ENCODE results near the gene DOCK1. TPM values are rescaled to one million over a fixed set of nuclear protein-coding genes. Genes with fewer than 3 reads are reported as not detected.
A peak's percentile ranks its signal among the peaks of the same experiment; 100 is the strongest.
"Not testable (repeated sequence)": the region's sequence is repeated elsewhere in the genome, so short reads cannot be mapped to it uniquely, and the experiment has no call there.

Gene DOCK1
- total RNA-seq = 31.2 TPM
- long read RNA-seq, partial matches to known transcripts = 10 of 38 reads
- long read RNA-seq, other reads (novel, unspliced or antisense) = 27 of 38 reads

- peak; percentile 81 for DNase-seq (ENCODE audit: low spot score)
- intact Hi-C loops (cut with DNase I) = no loop called here
Measured at GRCh38 chr10:126904818-126905701, at the start of gene DOCK1. TSS of gene DOCK1 (plus strand) at chr10:126905428. CDS start at chr10:126905518, 90 bp downstream.

DNA sequence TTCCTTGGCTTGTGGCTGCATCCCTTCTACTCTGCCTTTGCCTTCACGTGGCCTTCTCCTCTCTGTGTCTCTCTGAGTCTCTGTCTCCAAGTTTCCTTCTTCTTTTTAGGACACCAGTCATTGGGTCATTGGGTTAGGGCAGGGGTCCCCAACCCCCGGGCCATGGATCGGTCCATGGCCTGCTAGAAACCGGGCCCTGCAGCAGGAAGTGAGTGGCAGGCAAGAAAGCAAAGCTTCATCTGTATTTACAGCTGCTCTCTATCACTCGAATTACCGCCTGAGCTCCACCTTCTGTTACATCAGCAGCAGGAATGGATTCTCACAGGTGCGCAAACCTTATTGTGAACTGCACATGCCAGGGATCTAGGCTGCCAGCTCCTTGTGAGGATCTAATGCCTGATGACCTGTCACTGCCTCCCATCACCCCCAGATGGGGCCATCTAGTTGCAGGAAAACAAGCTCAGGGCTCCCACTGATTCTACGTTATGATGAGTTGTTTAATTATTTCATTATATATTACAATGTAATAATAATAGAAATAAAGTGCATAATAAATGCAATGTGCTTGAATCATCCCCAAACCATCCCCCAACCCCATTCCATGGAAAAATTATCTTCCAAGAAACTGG is 47.9 kb upstream of the DOCK1 start:
- no peak for DNase-seq (ENCODE audit: low spot score)
- intact Hi-C loops (cut with DNase I) = no loop called here

DNA sequence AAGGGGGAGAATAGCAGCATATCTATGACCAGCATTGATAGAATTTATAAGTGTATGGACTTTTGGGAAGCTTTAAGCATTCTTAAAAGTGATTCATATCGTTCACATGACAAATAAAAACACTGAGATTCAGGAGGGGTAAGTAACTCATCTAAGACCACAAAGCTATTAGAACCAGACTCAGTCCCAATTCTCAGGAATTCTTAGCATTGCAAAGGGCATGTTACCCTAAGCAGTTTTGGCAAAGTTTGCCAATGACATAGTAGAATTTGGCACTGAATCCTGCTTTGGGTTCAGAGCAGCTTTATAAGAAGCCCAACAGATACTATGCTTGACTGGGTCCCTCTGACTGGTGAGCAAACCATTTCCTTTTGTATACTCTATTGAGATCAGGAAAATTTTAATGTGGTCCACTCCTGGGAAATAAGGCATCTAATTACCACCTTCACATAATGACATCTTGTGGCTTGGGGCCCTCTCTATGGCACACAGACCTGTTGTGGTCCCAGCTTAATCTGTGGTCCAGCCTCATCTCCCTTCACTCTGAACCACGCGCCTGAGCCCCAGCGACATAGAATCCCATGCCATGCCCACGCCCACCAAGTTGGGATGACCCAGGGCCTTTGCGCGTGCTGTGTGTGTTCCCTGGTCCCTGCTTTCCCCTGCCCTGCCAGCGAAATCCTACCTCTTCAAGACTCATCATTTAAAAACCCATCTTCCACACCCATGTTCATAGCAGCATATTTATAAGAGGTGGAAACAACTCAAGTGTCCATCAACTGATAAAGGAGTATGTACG is 37.5 kb upstream of the DOCK1 start:
- intact Hi-C loops (cut with DNase I) = no loop called here
- DNase-seq (ENCODE audit: low spot score) = no peak

GRCh38 chr10:126868371-126868770 is 36.9 kb upstream of the DOCK1 start:
- no peak for DNase-seq (ENCODE audit: low spot score)
- intact Hi-C loops (cut with DNase I) = no loop called here

DNA sequence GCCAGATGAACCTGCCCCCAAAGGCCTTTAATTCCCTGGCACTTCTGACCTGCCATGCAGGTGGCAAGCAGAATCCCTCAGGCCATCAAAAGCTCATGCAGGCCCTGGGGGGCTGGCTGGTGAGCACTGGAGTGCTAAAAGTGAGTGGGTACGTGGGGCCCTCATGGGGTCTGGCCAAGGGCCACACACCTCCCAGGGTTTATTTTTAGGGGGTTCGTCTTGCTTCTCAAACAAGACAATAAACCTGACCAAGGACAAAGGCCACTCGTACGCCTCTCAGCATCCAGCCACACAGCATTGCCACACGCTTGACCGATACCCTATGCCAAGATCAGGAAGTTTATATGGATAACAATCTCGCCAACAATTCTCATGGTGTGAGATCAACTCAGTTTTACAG is 33.1 kb upstream of the DOCK1 start:
- intact Hi-C loops (cut with DNase I) = no loop called here
- DNase-seq (ENCODE audit: low spot score) = no peak

GRCh38 chr10:126872768-126873167 is 32.5 kb upstream of the DOCK1 start:
- no peak for DNase-seq (ENCODE audit: low spot score)
- intact Hi-C loops (cut with DNase I) = no loop called here

DNA sequence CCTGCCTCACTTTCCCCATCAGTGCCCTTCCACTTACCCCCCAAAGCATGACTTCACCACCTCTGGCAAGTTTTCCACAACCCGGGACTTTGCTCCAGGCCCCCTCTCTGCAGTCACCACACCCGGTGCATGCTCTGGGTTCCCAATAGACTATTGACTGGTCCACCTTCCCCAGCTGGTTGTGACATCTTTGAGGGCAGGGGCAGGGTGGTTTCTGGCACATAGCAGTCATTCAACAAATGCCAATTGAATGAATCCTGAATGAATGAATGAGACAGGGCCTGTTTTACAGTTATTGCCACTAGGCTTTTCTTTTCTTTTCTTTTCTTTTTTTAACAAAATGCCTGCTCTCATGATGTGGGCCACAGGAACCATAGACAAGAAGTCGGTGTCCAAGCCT is 28.8 kb upstream of the DOCK1 start:
- DNase-seq (ENCODE audit: low spot score) = no peak
- intact Hi-C loops (cut with DNase I) = no loop called here

DNA sequence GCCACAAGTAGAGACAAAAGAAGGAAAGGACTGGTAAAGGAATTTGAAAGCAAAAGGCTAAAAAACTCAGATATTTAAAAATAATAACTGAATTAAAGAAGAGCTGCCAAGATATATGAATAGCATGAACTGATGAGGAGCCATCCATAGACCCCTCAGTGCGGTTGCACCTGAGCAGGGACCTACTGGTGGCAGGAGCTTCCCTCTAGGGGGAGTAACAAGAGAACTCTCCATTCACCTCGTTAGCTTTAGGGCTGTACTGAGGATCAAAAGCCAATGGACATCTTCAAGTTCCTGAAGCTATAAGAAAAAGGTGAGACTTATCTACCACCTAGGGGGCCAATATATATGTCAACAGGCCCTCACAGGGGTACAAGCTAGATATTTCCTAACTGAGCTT is 27.8 kb upstream of the DOCK1 start:
- intact Hi-C loops (cut with DNase I) = no loop called here
- DNase-seq (ENCODE audit: low spot score) = no peak

GRCh38 chr10:126878594-126878993 is 26.6 kb upstream of the DOCK1 start:
- intact Hi-C loops (cut with DNase I) = no loop called here
- DNase-seq (ENCODE audit: low spot score) = no peak

- intact Hi-C loops (cut with DNase I) = no loop called here
- DNase-seq (ENCODE audit: low spot score) = no peak
Measured at GRCh38 chr10:126880926-126881325, 24.3 kb upstream of the DOCK1 start.

DNA sequence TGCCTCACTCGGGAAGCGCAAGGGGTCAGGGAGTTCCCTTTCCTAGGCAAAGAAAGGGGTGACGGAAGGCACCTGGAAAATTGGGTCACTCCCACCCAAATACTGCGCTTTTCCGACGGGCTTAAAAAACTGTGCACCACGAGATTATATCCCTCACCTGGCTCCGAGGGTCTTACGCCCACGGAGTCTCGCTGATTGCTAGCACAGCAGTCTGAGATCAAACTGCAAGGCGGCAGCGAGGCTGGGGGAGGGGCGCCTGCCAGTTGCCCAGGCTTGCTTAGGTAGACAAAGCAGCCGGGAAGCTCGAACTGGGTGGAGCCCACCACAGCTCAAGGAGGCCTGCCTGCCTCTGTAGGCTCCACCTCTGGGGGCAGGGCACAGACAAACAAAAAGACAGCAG is 23.2 kb upstream of the DOCK1 start:
- DNase-seq (ENCODE audit: low spot score); intact Hi-C loops (cut with DNase I): not testable (repeated sequence)

DNA sequence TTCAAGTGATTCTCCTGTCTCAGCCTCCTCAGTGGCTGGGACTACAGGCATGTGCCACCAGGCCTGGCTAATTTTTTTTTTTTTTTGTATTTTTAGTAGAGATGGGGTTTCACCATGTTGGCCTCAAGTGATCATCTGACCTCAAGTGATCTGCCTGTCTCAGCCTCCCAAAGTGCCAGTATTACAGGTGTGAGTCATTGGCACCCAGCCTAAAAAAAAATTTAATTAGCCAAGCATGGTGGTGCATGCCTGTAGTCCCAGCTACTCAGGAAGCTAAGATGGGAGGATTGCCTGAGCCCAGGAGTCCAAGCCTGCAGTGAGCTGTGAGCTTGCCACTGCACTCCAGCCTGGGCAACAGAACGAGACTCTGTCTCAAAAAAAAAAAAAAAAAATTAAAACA is 16.8 kb upstream of the DOCK1 start:
- DNase-seq (ENCODE audit: low spot score); intact Hi-C loops (cut with DNase I): not testable (repeated sequence)

DNA sequence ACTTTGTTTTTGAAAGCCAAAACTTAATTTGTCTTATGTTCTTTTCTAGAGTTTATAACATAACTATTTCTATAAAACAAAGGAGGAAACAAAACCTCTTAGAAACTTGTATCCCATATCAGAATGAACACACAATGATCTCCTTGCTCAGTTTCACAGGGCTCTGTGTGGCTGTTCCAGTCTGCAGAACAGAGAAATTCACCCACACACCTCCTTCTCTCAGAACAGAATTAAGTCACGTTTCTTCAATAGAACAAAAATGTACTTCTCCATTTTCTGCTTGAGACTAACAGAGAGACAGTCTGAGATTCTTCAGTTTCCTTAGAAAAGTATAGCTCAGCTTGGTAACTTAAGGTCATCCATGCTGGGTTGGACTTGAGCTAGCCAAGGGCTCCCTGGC is 15.8 kb upstream of the DOCK1 start:
- intact Hi-C loops (cut with DNase I) = no loop called here
- no peak for DNase-seq (ENCODE audit: low spot score)

DNA sequence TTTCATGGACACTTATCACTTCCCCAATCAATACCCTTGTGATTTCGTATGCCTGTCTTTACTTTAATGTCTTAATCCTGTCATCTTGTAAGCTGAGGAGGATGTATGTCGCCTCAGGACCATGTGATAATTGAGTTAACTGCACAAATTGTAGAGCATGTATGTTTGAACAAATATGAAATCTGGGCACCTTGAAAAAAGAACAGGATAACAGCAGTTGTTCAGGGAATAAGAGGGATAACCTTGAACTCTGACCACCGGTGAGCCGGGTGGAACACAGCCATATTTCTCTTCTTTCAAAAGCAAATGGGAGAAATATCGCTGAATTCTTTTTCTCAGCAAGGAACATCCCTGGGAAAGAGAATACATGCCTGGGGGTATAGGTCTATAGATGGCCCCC is 14.4 kb upstream of the DOCK1 start:
- intact Hi-C loops (cut with DNase I); DNase-seq (ENCODE audit: low spot score): not testable (repeated sequence)

- intact Hi-C loops (cut with DNase I) = no loop called here
- DNase-seq (ENCODE audit: low spot score) = no peak
Measured at GRCh38 chr10:126892226-126893175, 12.7 kb upstream of the DOCK1 start.

DNA sequence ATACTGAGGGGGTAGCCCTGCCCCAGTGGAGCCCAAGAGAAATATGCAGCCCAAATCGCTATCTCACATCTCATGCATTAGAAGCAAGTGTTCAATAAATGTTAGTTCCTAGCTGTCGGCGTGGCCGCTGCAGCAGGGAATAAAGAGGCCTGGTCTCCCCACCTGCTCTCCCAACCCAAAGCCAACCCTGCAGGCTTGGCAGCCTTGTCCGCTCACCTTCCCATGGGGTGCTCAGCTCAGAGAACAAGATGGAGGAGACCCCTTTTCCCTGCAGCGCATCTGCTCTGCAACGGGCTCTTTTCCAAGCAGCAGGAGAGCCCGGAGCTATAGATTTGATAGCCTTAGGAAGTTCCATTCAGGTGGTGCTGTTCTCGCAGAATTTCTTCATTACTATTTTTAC is 12.0 kb upstream of the DOCK1 start:
- intact Hi-C loops (cut with DNase I) = no loop called here
- no peak for DNase-seq (ENCODE audit: low spot score)

GRCh38 chr10:126893841-126894240 is 11.4 kb upstream of the DOCK1 start:
- no peak for DNase-seq (ENCODE audit: low spot score)
- intact Hi-C loops (cut with DNase I) = no loop called here

DNA sequence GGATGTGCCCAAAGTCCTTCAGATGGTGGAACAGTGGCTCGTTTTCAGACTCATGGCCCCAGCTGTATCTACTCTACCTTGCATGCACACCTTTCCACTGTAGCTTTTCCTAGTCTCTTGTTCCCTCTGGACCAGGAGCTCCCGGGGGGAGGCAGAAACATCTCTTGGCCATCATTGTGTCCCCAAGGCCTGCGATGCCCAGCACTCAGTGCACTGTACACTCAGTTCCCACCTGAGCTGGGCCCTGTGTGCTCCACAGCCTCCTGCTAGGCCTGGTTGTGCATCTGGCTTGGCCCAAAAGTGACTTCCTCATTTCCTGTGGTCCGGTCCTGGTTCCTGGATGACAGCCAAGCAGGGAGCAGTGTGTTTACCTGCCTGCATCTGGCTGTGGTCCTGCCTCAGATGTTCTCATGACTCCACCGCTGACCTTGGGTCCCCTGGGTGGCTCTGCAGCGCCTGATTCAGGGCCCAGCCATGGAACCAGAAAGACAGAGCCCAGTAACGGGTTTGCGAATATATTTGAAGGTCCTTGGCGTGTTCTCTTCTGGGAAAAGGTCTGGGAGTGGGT is 9.9 kb upstream of the DOCK1 start:
- intact Hi-C loops (cut with DNase I) = no loop called here
- peak; percentile 61 for DNase-seq (ENCODE audit: low spot score)

DNA sequence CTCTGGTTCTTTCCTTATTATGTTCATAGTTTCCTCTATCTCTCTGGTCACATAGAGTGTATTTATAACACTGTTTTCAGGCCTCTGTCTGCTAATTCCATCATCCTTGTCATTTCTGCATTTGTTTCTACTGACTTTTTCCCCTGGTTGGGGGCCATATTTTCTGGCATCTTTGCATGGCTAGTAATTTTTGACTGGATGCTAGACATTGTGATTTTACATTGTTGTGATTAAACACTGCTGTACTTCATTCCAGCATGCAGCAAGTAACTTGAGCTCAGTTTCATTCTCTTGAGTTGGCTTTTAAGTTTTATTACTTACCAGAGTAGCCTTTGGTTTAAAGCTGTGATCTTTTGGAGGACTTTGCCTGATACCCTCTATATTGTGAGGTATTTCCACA is 6.8 kb upstream of the DOCK1 start:
- intact Hi-C loops (cut with DNase I) = no loop called here

More for the DNA sequence above, 6.8 kb upstream of the DOCK1 start:
- DNase-seq (ENCODE audit: low spot score) = no peak
